Measurements from ENCODE around the gene NUB1. TPM values are rescaled to one million over a fixed set of nuclear protein-coding genes. Genes with fewer than 3 reads are reported as not detected.

NUB1 gene
- total RNA-seq, 1 experiment from 2014 or later = 48.5 TPM

- no peak overlapping the region for H3K18ac ChIP-seq (ENCODE audit: insufficient read length, low read depth, low read length)
- Mint-ChIP-seq H3K27me3 (ENCODE audit: low read depth) (peaks cover 44% of the 10 kb centered on the region), H3K9me3 (peaks cover 3 to 9% of the 10 kb centered on the region in 2 experiments; a peak in 3 of 5 replicates), H3K4me3 (no peak overlapping the region), H3K36me3 (ENCODE audit: insufficient read depth in 1 of 3, low read depth in 3 of 3) (no peaks in the 10 kb centered on the region; a peak in 1 of 7 replicates), H3K4me1 (no peaks in the 10 kb centered on the region), H3K27ac (no peak overlapping the region)
- no peak overlapping the region for H3K4me2 ChIP-seq (ENCODE audit: insufficient read depth, insufficient read length, low read length)
- H4K20me1 ChIP-seq (ENCODE audit: control insufficient read depth, insufficient read depth, insufficient read length) = no peaks in the 10 kb centered on the region
- no peak overlapping the region for H3T11ph ChIP-seq (ENCODE audit: low read length)
- peaks cover 2% of the 10 kb centered on the region; the same call in 1 of the 2 replicates for H3K27me3 ChIP-seq (ENCODE audit: insufficient read depth, low read length)
- H3K56ac ChIP-seq (ENCODE audit: insufficient read length, low read depth, low read length) = no peak overlapping the region
- no peak overlapping the region for H2BK120ac ChIP-seq (ENCODE audit: low read depth, low read length, poor library complexity, severe bottlenecking)
- H3K14ac ChIP-seq (ENCODE audit: insufficient read depth, low read length) = no peak overlapping the region
- no peaks in the 10 kb centered on the region for H3K79me2 ChIP-seq (ENCODE audit: insufficient read depth, low read length)
- no peak overlapping the region for H3K9ac ChIP-seq (ENCODE audit: extremely low read depth, insufficient read length, low read length)
- DNase-seq = no peak
- H3K4ac ChIP-seq (ENCODE audit: low read depth, low read length) = no peak overlapping the region
- TF ChIP-seq CTCF (conservative IDR thresholded peaks at IDR 0.05) = no peak
- no peaks in the 10 kb centered on the region for H3K4me1 ChIP-seq (ENCODE audit: insufficient read depth, low read length)
- no peak overlapping the region for H2BK5ac ChIP-seq (ENCODE audit: insufficient read length, low read length)
- H3K23ac ChIP-seq (ENCODE audit: insufficient read length, low read depth, low read length) = no peak overlapping the region
- no peak overlapping the region for H4K5ac ChIP-seq (ENCODE audit: insufficient read length, low read depth, low read length)
- no CpG with 5 or more reads among the region's 3 CpGs for WGBS (ENCODE audit: extremely low coverage, insufficient read length, low lambda C conversion rate)
- H4K8ac ChIP-seq (replicated peaks; ENCODE audit: insufficient read length, low read depth, low read length) = no peak overlapping the region
- no peak overlapping the region for H2BK15ac ChIP-seq (ENCODE audit: low read depth, low read length)
- H3K9me3 ChIP-seq (ENCODE audit: control insufficient read depth, low read depth, low read length) = no peaks in the 10 kb centered on the region
- no peaks in the 10 kb centered on the region for H3K23me2 ChIP-seq (ENCODE audit: insufficient read length, low read depth, low read length, poor library complexity, severe bottlenecking)
- H2BK20ac ChIP-seq (ENCODE audit: low read depth, low read length, poor library complexity, severe bottlenecking) = no peak overlapping the region
- H2AK5ac ChIP-seq (ENCODE audit: insufficient read length, low read length) = no peak overlapping the region
- no peak overlapping the region for H3K27ac ChIP-seq (ENCODE audit: insufficient read length, low read depth, low read length)
- no peak overlapping the region for H2AFZ ChIP-seq (ENCODE audit: low read length)
- H2BK12ac ChIP-seq (ENCODE audit: insufficient read length, low read depth, low read length) = no peak overlapping the region
- no peak overlapping the region for H4K91ac ChIP-seq (ENCODE audit: insufficient read length, low read depth, low read length)
- H3K79me1 ChIP-seq (ENCODE audit: insufficient read depth, low read depth, low read length, poor library complexity, severe bottlenecking) = no peaks in the 10 kb centered on the region
Observed at GRCh38 chr7:151292850-151293249, 48.8 kb upstream of the NUB1 start.
